Neuronal stem cell (in vitro differentiated cells): ENCODE results near the gene LRRC32.

Experiments
- DNase-seq: peaks from one replicate; pipeline ENCODE4 v3.0.0-alpha.2; 2013; ENCODE audit warnings: low spot score
- H2AFZ ChIP-seq: one replicate; pipeline ENCODE4 v1.6.1; 2013; ENCODE audit warnings: mild to moderate bottlenecking, low read length, inconsistent platforms
- H2AK5ac ChIP-seq: 2 replicates; pipeline ENCODE4 v1.6.1; 2013; ENCODE audit warnings: low read depth, mild to moderate bottlenecking, inconsistent platforms, low read length, moderate library complexity, mixed read lengths
- H2BK120ac ChIP-seq: 2 replicates; pipeline ENCODE4 v1.6.1; 2013; ENCODE audit warnings: low read depth, mild to moderate bottlenecking, inconsistent platforms, low read length, moderate library complexity, mixed read lengths
- H2BK12ac ChIP-seq: one replicate; pipeline ENCODE4 v1.6.1; 2013; ENCODE audit warnings: low read length, inconsistent platforms
- H2BK15ac ChIP-seq: 2 replicates; pipeline ENCODE4 v1.6.1; 2013; ENCODE audit warnings: mild to moderate bottlenecking, low read length, inconsistent platforms, mixed read lengths
- H2BK5ac ChIP-seq: one replicate; pipeline ENCODE4 v1.6.1; 2013; ENCODE audit warnings: inconsistent platforms, mild to moderate bottlenecking, low read length, moderate library complexity
- H3K14ac ChIP-seq: one replicate; pipeline ENCODE4 v1.6.1; 2013; ENCODE audit warnings: low read length, inconsistent platforms
- H3K18ac ChIP-seq: 2 replicates; pipeline ENCODE4 v1.6.1; 2013; ENCODE audit warnings: low read length, inconsistent platforms
- H3K23ac ChIP-seq: 2 replicates; pipeline ENCODE4 v1.6.1; 2013; ENCODE audit warnings: low read depth, mild to moderate bottlenecking, mixed read lengths, low read length, inconsistent platforms; ENCODE audit not compliant: poor library complexity
- H3K27ac ChIP-seq: replicated peaks from 3 replicates; pipeline ENCODE4 v1.5.1; 2013; ENCODE audit warnings: low read length, inconsistent platforms
- H3K27me3 ChIP-seq, 3 experiments: 2 replicates each; pipeline ENCODE4 v1.6.1; 2013; ENCODE audit warnings: low read length in 3 of 3, mild to moderate bottlenecking in 2 of 3, inconsistent platforms in 1 of 3, low read depth in 1 of 3, mixed read lengths in 1 of 3, moderate library complexity in 1 of 3; ENCODE audit not compliant: control insufficient read depth in 3 of 3, insufficient read depth in 3 of 3
- H3K36me3 ChIP-seq, 2 donors: replicated peaks in 1 of 2; 2 replicates each; pipeline ENCODE4 v1.6.1; 2013; ENCODE audit warnings: low read length in 2 of 2; ENCODE audit not compliant: control insufficient read depth in 2 of 2, insufficient read depth in 2 of 2
- H3K4ac ChIP-seq: 2 replicates; pipeline ENCODE4 v1.6.1; 2013; ENCODE audit warnings: inconsistent platforms, mild to moderate bottlenecking, low read length, moderate library complexity
- H3K4me1 ChIP-seq, 2 donors: 1 replicate in 1 of 2; 2 replicates in 1 of 2; pipeline ENCODE4 v1.6.1; 2013; ENCODE audit warnings: low read length in 2 of 2, low read depth in 1 of 2; ENCODE audit not compliant: control insufficient read depth in 2 of 2, insufficient read depth in 1 of 2
- H3K4me2 ChIP-seq: one replicate; pipeline ENCODE4 v1.6.1; 2013; ENCODE audit warnings: mild to moderate bottlenecking, low read length, inconsistent platforms; ENCODE audit not compliant: insufficient read depth, poor library complexity, severe bottlenecking
- H3K4me3 ChIP-seq, 2 donors: 2 replicates each; pipeline ENCODE4 v1.5.1; 2013; ENCODE audit warnings: low read length in 2 of 2, mild to moderate bottlenecking in 2 of 2, inconsistent platforms in 1 of 2, moderate library complexity in 1 of 2
- H3K79me1 ChIP-seq: one replicate; pipeline ENCODE4 v1.6.1; 2013; ENCODE audit warnings: low read depth, mild to moderate bottlenecking, inconsistent platforms, low read length, moderate library complexity
- H3K9ac ChIP-seq: one replicate; pipeline ENCODE4 v1.6.1; 2013; ENCODE audit warnings: mild to moderate bottlenecking, low read depth, low read length, inconsistent platforms; ENCODE audit not compliant: poor library complexity
- H3K9me3 ChIP-seq, 2 donors: replicated peaks in 1 of 2; 2 replicates each; pipeline versions ENCODE3 to v1.6.1; 2013; ENCODE audit warnings: low read length in 2 of 2, mild to moderate bottlenecking in 2 of 2, inconsistent platforms in 1 of 2, low read depth in 1 of 2, mixed read lengths in 1 of 2, moderate library complexity in 1 of 2; ENCODE audit not compliant: control insufficient read depth in 2 of 2, insufficient read depth in 1 of 2
- H4K8ac ChIP-seq: one replicate; pipeline ENCODE4 v1.6.1; 2013; ENCODE audit warnings: low read depth, mild to moderate bottlenecking, inconsistent platforms, low read length, moderate library complexity
- H4K91ac ChIP-seq: one replicate; pipeline ENCODE4 v1.6.1; 2013; ENCODE audit warnings: low read length, low read depth, mild to moderate bottlenecking, inconsistent platforms; ENCODE audit not compliant: poor library complexity
- WGBS, 2 donors: extraction: QIAGEN DNeasy Blood & Tissue Kit; methylation state at CpG; one replicate each; pipeline ENCODE4 v1.1.7; 2013; ENCODE audit warnings: missing lambda C conversion rate in 2 of 2, mixed read lengths in 1 of 2; ENCODE audit not compliant: insufficient read length in 2 of 2, insufficient replicate concordance in 1 of 2; ENCODE audit errors: extremely low coverage in 2 of 2; 5-methylcytosine and 5-hydroxymethylcytosine counted together

Gene LRRC32

GRCh38 chr11:76680518-76681425 is 10.2 kb upstream of the LRRC32 start:
- Histone ChIP-seq H2BK5ac (peak overlapping the region; percentile 26), H3K14ac (peak overlapping the region; percentile 64), H4K8ac (no peak overlapping the region), H2BK15ac (peak overlapping the region; percentile 86), H2BK120ac (no peak overlapping the region), H3K4me3 (no peak overlapping the region), H3K18ac (no peak overlapping the region), H2AFZ (peak overlapping the region; percentile 31), H2BK12ac (no peak overlapping the region), H3K4me1 (peaks cover 0 to 4% of the 10 kb centered on the region in 2 donors), H3K36me3 (peaks cover 0 to 1% of the 10 kb centered on the region in 2 donors), H3K23ac (peak overlapping the region; percentile 77), H3K27me3 (peaks cover 0 to 36% (median 4%) of the 10 kb centered on the region in 3 experiments), H3K79me1 (no peaks in the 10 kb centered on the region), H3K4me2 (no peak overlapping the region), H3K4ac (no peak overlapping the region), H4K91ac (no peak overlapping the region), H3K27ac (no peak overlapping the region), H3K9me3 (peaks cover 0 to 7% of the 10 kb centered on the region in 2 donors), H2AK5ac (peak overlapping the region; percentile 73), H3K9ac (no peak overlapping the region)
- WGBS, 2 donors: no CpG with 5 or more reads among the region's 22 CpGs
- DNase-seq: peak; percentile 76

- H4K91ac ChIP-seq: peak overlapping the region; percentile 83
- H2BK12ac ChIP-seq: no peak overlapping the region
- H4K8ac ChIP-seq: no peak overlapping the region
- no peak overlapping the region for H2BK120ac ChIP-seq
- no peak overlapping the region for H2BK5ac ChIP-seq
- H2BK15ac ChIP-seq: no peak overlapping the region
- no peak overlapping the region for H3K4ac ChIP-seq
- DNase-seq: no peak
- no peak overlapping the region for H3K9ac ChIP-seq
- no peak overlapping the region for H3K27ac ChIP-seq
- no CpG with 5 or more reads among the region's 8 CpGs for WGBS, 2 donors
- H3K79me1 ChIP-seq: no peaks in the 10 kb centered on the region
- peak overlapping the region; percentile 65 for H3K14ac ChIP-seq
- H2AK5ac ChIP-seq: peak overlapping the region; percentile 91
- H3K9me3 ChIP-seq: no peaks in the 10 kb centered on the region
- H3K4me1 ChIP-seq: peaks cover 0 to 4% of the 10 kb centered on the region in 2 donors
- no peak overlapping the region for H2AFZ ChIP-seq
- no peak overlapping the region for H3K4me3 ChIP-seq
- no peak overlapping the region for H3K23ac ChIP-seq
- H3K36me3 ChIP-seq: no peaks in the 10 kb centered on the region
- no peak overlapping the region for H3K4me2 ChIP-seq
- H3K18ac ChIP-seq: no peak overlapping the region
- peaks cover 0 to 57% (median 4%) of the 10 kb centered on the region in 3 experiments for H3K27me3 ChIP-seq
Observed at GRCh38 chr11:76678321-76678720, 7.8 kb upstream of the LRRC32 start.

DNA sequence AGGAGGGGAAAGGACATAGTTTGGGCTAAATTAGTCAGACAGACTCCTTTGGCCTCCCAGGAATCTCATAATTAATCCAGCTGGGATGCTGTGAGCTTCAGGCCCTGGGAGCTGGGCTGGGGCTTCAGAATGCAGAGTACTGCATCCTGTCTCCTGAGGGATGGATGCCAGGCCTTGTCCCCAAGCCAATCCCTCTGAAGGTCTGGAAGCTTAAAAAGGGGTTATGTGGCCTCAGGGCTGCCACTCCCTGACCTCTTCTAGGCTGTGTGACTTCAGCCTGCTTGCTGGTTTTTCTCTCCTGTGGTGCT is 6.9 kb upstream of the LRRC32 start:
- H4K91ac ChIP-seq: no peak overlapping the region
- DNase-seq: no peak
- no peak overlapping the region for H2AK5ac ChIP-seq
- H3K27ac ChIP-seq: no peak overlapping the region
- peaks cover 0 to 66% (median 4%) of the 10 kb centered on the region in 3 experiments for H3K27me3 ChIP-seq
- H3K14ac ChIP-seq: no peak overlapping the region
- H3K36me3 ChIP-seq: no peaks in the 10 kb centered on the region
- H2BK12ac ChIP-seq: no peak overlapping the region
- H3K4me3 ChIP-seq: no peak overlapping the region
- H2BK5ac ChIP-seq: no peak overlapping the region
- H4K8ac ChIP-seq: no peak overlapping the region
- H2BK120ac ChIP-seq: no peak overlapping the region
- H3K79me1 ChIP-seq: no peaks in the 10 kb centered on the region
- H3K4me2 ChIP-seq: no peak overlapping the region
- no peak overlapping the region for H3K4ac ChIP-seq
- H3K23ac ChIP-seq: no peak overlapping the region
- H3K9me3 ChIP-seq: no peaks in the 10 kb centered on the region
- peaks cover 0 to 4% of the 10 kb centered on the region in 2 donors for H3K4me1 ChIP-seq
- no peak overlapping the region for H2BK15ac ChIP-seq
- H3K9ac ChIP-seq: no peak overlapping the region
- no peak overlapping the region for H3K18ac ChIP-seq
- H2AFZ ChIP-seq: no peak overlapping the region

- H3K27ac ChIP-seq: no peak overlapping the region
- WGBS, 2 donors: 100% methylated on average over 1 to 2 of the region's 16 CpGs
Observed at GRCh38 chr11:76676636-76677457, 6.3 kb upstream of the LRRC32 start.

More at GRCh38 chr11:76676636-76677457, 6.3 kb upstream of the LRRC32 start:
- no peak overlapping the region for H3K18ac ChIP-seq
- H2AFZ ChIP-seq: no peak overlapping the region
- H4K91ac ChIP-seq: no peak overlapping the region
- H3K23ac ChIP-seq: no peak overlapping the region
- H3K36me3 ChIP-seq: no peaks in the 10 kb centered on the region
- H3K79me1 ChIP-seq: no peaks in the 10 kb centered on the region
- DNase-seq: no peak
- no peak overlapping the region for H2BK12ac ChIP-seq
- no peak overlapping the region for H3K4me2 ChIP-seq
- no peaks in the 10 kb centered on the region for H3K9me3 ChIP-seq
- peaks cover 0 to 4% of the 10 kb centered on the region in 2 donors for H3K4me1 ChIP-seq
- no peak overlapping the region for H2AK5ac ChIP-seq
- no peak overlapping the region for H2BK15ac ChIP-seq
- peaks cover 0 to 72% (median 4%) of the 10 kb centered on the region in 3 experiments for H3K27me3 ChIP-seq
- H2BK5ac ChIP-seq: no peak overlapping the region
- H2BK120ac ChIP-seq: no peak overlapping the region
- no peak overlapping the region for H4K8ac ChIP-seq
- H3K4ac ChIP-seq: no peak overlapping the region
- H3K9ac ChIP-seq: no peak overlapping the region
- no peak overlapping the region for H3K4me3 ChIP-seq
- H3K14ac ChIP-seq: no peak overlapping the region
